Measurements from ENCODE around the gene SLC16A6. TPM values are rescaled to one million over a fixed set of nuclear protein-coding genes. Genes with fewer than 3 reads are reported as not detected.

Gene SLC16A6
- total RNA-seq, 6 experiments from 2014 or later, result 0.19 to 1.2 (median 0.45) TPM

Other genes with a start within 250 kb of the SLC16A6 start
- gene AMZ2, start 43.1 kb downstream of the SLC16A6 start, total RNA-seq, result 10 to 100 TPM; 15.3 to 31.2 (median 18.2) TPM
- 1 to 10 TPM; 1.2 to 3.3 (median 2.5) TPM for gene ARSG, start 368 bp upstream of the SLC16A6 start, total RNA-seq
- 10 to 100 TPM; 18.0 to 23.8 (median 19.9) TPM for gene WIPI1, start 166.4 kb upstream of the SLC16A6 start, total RNA-seq
- gene PRKAR1A, start 221.3 kb upstream of the SLC16A6 start, total RNA-seq, result 100 to 1,000 TPM; 109 to 172 (median 136) TPM